ENCODE results near the gene FOLR2.
"Not testable (repeated sequence)": the region's sequence is repeated elsewhere in the genome, so short reads cannot be mapped to it uniquely, and the experiment has no call there.

FOLR2 gene

GRCh38 chr11:72216638-72217037, at the start of gene FOLR2:
FOLR2 (plus strand) TSS chr11:72216794; CDS start chr11:72218585, 1,791 bp downstream.
- DNase-seq, result no peak

GRCh38 chr11:72169046-72169555, 47.5 kb upstream of the FOLR2 start:
- DNase-seq, result not testable (repeated sequence)

GRCh38 chr11:72169754-72170153, 46.8 kb upstream of the FOLR2 start:
- not testable (repeated sequence) for DNase-seq

- not testable (repeated sequence) for DNase-seq
Observed at GRCh38 chr11:72172043-72172442, 44.6 kb upstream of the FOLR2 start.

GRCh38 chr11:72173291-72173690, 43.3 kb upstream of the FOLR2 start:
- no peak for DNase-seq

- DNase-seq, result no peak
Observed at GRCh38 chr11:72174302-72175070, 42.1 kb upstream of the FOLR2 start.

- no peak for DNase-seq
Observed at GRCh38 chr11:72177656-72178055, 38.9 kb upstream of the FOLR2 start.

GRCh38 chr11:72179049-72179803, 37.4 kb upstream of the FOLR2 start:
- no peak for DNase-seq

- peak; percentile 6 for DNase-seq
Observed at GRCh38 chr11:72179804-72180396, 36.7 kb upstream of the FOLR2 start.

GRCh38 chr11:72180892-72181552, 35.6 kb upstream of the FOLR2 start:
- DNase-seq, result not testable (repeated sequence)

- not testable (repeated sequence) for DNase-seq
Observed at GRCh38 chr11:72181553-72181958, 35.0 kb upstream of the FOLR2 start.

- DNase-seq, result no peak
Observed at GRCh38 chr11:72188267-72188666, 28.3 kb upstream of the FOLR2 start.

GRCh38 chr11:72189455-72190250, 26.9 kb upstream of the FOLR2 start:
- DNase-seq, result no peak

GRCh38 chr11:72190631-72191071, 25.9 kb upstream of the FOLR2 start:
- no peak for DNase-seq

GRCh38 chr11:72191961-72192381, 24.6 kb upstream of the FOLR2 start, which contains the start of gene FOLR1:
FOLR1 (plus strand) TSS chr11:72192140; CDS start chr11:72192174, 34 bp downstream.
- DNase-seq, result no peak

- DNase-seq, result no peak
Observed at GRCh38 chr11:72195518-72196270, 20.9 kb upstream of the FOLR2 start.

- not testable (repeated sequence) for DNase-seq
Observed at GRCh38 chr11:72201445-72201844, 15.1 kb upstream of the FOLR2 start.

GRCh38 chr11:72202571-72202970, 14.0 kb upstream of the FOLR2 start:
- no peak for DNase-seq

GRCh38 chr11:72203163-72203562, 13.4 kb upstream of the FOLR2 start:
- DNase-seq, result no peak

- no peak for DNase-seq
Observed at GRCh38 chr11:72204886-72205285, 11.7 kb upstream of the FOLR2 start.

GRCh38 chr11:72206794-72207193, 9.8 kb upstream of the FOLR2 start:
- not testable (repeated sequence) for DNase-seq

All from stimulated activated CD4-positive, alpha-beta T cell treated with anti-CD3 and anti-CD28 coated beads, Interleukin-1b, Interleukin-23, amount 100 ng/mL, for 48 hours (primary cell).